Fibroblast of mammary gland (primary cell): ENCODE results near the gene DCUN1D2.
"Not testable (repeated sequence)": the region's sequence is repeated elsewhere in the genome, so short reads cannot be mapped to it uniquely, and the experiment has no call there.

Source experiments
- DNase-seq: peaks from one replicate; pipeline ENCODE4 v3.0.0-alpha.2; 2010; ENCODE audit warnings: low read depth
- H3K4me3 ChIP-seq: 2 replicates; pipeline ENCODE4 v1.5.1; 2011; ENCODE audit warnings: low read depth, mild to moderate bottlenecking, low read length, moderate library complexity; ENCODE audit not compliant: control insufficient read depth
- TF ChIP-seq, protein P1 (sequence below): conservative IDR thresholded peaks from 2 replicates; pipeline ENCODE4 v1.5.1; 2011; ENCODE audit warnings: low read depth, low read length, inconsistent platforms; ENCODE audit not compliant: control insufficient read depth, insufficient read depth

Gene DCUN1D2

DNA sequence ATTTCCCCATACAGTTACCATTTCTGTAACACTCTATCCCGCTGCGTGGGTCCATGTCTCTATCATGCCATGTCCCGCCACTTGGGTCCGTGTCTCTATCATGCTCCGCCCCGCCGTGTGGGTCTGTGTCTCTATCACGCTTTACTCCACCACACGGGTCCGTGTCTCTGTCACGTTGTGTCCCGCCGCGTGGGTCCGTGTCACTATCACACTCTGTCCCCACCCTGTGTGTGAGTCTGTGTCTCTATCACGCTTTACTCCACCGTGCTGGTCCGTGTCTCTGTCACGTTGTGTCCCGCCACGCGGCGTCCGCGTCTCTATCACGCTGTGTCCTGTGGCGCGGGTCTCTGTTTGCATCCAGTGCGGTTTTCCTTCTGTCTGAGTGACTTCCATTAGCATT lies 48.9 kb downstream of the DCUN1D2 start:
- TF ChIP-seq, protein P1, sequence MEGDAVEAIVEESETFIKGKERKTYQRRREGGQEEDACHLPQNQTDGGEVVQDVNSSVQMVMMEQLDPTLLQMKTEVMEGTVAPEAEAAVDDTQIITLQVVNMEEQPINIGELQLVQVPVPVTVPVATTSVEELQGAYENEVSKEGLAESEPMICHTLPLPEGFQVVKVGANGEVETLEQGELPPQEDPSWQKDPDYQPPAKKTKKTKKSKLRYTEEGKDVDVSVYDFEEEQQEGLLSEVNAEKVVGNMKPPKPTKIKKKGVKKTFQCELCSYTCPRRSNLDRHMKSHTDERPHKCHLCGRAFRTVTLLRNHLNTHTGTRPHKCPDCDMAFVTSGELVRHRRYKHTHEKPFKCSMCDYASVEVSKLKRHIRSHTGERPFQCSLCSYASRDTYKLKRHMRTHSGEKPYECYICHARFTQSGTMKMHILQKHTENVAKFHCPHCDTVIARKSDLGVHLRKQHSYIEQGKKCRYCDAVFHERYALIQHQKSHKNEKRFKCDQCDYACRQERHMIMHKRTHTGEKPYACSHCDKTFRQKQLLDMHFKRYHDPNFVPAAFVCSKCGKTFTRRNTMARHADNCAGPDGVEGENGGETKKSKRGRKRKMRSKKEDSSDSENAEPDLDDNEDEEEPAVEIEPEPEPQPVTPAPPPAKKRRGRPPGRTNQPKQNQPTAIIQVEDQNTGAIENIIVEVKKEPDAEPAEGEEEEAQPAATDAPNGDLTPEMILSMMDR, result no peak
- DNase-seq, result no peak
- no peak overlapping the region for H3K4me3 ChIP-seq

DNA sequence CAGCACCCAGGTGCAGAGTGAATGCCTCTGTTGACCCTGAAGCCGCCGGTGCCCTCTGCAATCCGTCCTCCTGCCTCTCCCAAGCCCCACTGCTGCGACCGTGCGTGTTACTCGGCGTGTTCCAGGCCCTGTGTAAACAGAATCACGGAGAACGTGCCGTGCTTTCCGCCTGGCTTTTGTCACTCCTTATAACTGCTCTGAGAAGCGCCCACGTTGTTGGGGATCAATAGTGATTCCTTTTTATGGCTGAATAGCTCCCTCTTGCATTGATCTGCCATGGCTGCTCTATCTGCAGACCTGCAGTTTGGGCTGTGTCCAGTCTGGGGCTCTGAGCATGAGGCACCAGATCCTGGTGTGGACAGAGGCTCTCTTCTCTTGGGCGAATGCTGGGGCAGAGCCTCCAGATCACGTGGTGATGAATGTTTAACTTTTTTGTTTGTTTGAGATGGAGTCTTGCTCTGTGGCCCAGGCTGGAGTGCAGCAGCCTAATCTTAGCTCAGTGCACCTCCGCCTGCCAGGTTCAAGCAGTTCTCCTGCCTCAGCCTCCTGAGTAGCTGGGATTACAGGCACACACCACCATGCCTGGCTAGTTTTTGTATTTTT lies 53.0 kb downstream of the DCUN1D2 start:
- H3K4me3 ChIP-seq, result no peak overlapping the region
- TF ChIP-seq, protein P1, result no peak
- no peak for DNase-seq

DNA sequence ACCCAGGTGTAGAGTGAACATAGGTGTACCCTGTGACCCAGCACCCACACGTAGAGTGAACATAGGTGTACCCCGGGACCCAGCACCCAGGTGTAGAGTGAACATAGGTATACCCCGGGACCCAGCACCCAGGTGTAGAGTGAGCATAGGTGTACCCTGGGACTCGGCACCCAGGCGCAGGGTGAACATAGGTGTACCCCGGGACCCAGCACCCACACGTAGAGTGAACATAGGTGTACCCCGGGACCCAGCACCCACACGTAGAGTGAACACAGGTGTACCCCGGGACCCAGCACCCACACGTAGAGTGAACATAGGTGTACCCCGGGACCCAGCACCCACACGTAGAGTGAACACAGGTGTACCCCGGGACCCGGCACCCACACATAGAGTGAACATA lies 53.6 kb downstream of the DCUN1D2 start:
- H3K4me3 ChIP-seq, DNase-seq: not testable (repeated sequence)

DNA sequence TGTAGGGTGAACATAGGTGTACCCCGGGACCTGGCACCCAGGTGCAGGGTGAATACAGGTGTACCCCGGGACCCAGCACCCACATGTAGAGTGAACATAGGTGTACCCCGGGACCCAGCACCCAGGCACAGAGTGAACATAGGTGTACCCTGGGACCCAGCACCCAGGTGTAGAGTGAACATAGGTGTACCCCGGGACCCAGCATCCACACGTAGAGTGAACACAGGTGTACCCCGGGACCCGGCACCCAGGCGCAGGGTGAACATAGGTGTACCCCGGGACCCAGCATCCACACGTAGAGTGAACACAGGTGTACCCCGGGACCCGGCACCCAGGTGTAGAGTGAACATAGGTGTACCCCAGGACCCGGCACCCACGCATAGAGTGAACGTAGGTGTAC lies 54.6 kb downstream of the DCUN1D2 start:
- H3K4me3 ChIP-seq, DNase-seq: not testable (repeated sequence)

DNA sequence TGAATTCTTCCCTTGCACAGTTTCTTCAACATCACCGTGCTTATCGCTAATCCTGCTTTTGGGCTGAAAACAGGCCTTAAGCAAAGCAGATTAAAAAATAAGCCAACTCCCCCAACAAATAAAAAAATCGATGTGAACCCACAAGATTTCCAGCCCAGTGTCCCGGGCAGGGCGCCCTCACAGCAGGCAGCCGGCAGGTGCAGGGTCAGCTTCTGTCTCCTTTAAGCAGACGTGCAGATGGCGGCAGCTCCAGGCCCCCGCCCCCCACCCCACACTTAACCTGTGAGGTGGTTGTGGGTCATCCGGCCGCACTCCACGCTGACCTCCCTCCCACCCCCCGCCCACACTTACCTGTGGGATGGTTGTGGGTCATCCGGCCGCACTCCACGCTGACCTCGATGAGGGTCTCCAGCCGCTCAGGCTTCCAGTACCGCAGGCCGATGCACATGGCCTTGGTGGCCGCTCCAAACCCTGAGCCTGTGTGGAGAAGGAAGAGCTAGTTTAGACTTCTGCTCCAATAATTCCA lies 57.1 kb downstream of the DCUN1D2 start:
- no peak for DNase-seq
- TF ChIP-seq, protein P1, result no peak
- no peak overlapping the region for H3K4me3 ChIP-seq

DNA sequence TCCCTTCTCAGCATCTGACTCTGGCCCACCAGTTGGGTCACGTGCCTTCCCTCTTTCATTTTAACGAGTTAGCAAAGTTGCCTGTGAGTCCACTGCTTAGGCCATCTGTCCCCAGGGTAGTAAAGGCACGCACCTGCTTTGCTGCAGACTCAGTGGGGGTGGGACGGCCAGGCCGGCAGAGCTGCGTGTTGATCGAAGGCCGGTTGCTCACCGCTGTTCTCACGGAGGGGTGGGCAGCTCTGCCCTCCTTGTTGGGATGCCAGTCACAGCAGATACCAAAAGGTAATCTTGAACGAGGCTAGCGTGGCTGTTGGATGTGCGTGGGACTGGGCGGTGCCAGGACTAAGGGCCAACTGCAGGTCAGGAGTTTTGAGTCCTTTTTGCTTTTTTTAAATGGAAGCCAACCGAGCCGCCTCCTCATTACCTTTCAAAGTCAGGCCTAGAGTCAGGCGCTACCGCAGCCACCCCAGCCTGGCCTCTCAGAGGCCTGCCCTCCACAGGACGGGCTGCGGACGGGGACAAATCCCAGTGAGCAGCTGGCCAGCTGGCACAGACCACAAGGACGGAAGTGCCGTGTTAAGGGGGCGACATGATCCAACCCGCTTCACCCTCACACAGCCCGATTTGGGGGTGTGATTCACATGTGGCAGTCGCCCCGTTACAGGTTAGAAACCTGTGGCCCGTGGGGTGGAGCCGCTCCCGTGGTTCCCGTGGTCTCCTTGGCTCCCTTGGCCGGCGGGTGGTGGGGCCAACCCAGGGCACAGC lies 57.8 kb downstream of the DCUN1D2 start:
- no peak overlapping the region for H3K4me3 ChIP-seq
- TF ChIP-seq, protein P1, result no peak
- DNase-seq, result no peak

DNA sequence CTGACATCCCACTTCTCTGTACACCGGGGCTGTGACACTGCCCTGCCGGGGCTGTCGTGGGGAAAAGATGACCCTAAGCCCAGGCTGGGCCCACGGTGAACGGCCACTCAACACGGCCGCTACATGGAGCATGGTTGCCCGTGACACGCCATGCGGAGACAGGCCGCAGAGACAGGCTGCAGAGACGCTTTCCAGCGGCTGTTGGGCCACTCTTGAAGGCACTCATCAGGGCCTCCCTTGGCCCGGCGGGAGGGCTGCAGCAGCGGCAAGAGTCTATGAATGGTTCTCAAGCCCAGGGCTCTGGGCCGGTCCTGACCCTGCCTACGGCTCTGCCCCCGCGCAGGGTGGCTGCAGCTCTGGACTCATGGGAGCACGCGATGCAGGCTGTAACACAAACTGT lies 59.3 kb downstream of the DCUN1D2 start:
- TF ChIP-seq, protein P1, result no peak
- DNase-seq, result no peak
- H3K4me3 ChIP-seq, result no peak overlapping the region
